Astrocyte of the spinal cord (primary cell): ENCODE results near the gene NCAM1.

ENCODE experiments used
- DNase-seq: peaks from one replicate; pipeline ENCODE4 v3.0.0; 2011; ENCODE audit warnings: low read depth, low spot score
- H3K4me3 ChIP-seq: 2 replicates; pipeline ENCODE4 v1.5.1; 2011; ENCODE audit warnings: low read depth, mild to moderate bottlenecking, low read length, moderate library complexity
- CTCF ChIP-seq: IDR thresholded peaks from 2 replicates; pipeline ENCODE4 v1.5.1; 2012; ENCODE audit warnings: low read depth, mild to moderate bottlenecking, low read length, inconsistent platforms
- in situ Hi-C: cut with HindIII; loops from 2 replicates; pipeline ENCODE4 v1.10.0; 2017; ENCODE audit warnings: low sequenced_read_pairs

NCAM1 gene

GRCh38 chr11:113085446-113085845, 124.2 kb downstream of the NCAM1 start:
- no peak for DNase-seq
- H3K4me3 ChIP-seq, result no peak overlapping the region
- TF ChIP-seq CTCF, result no peak
- in situ Hi-C loops, result no loop called here

GRCh38 chr11:113087706-113088105, 126.5 kb downstream of the NCAM1 start:
- TF ChIP-seq CTCF, result no peak
- H3K4me3 ChIP-seq, result no peak overlapping the region
- in situ Hi-C loops, result no loop called here
- no peak for DNase-seq

- no peak for DNase-seq
- no peak overlapping the region for H3K4me3 ChIP-seq
- in situ Hi-C loops, result no loop called here
- no peak for TF ChIP-seq CTCF
Measured at GRCh38 chr11:113090716-113091480, 129.7 kb downstream of the NCAM1 start.

- no peak for TF ChIP-seq CTCF
- no peak for DNase-seq
- in situ Hi-C loops, result no loop called here
- H3K4me3 ChIP-seq, result no peak overlapping the region
Measured at GRCh38 chr11:113091481-113091780, 130.2 kb downstream of the NCAM1 start.

GRCh38 chr11:113096648-113097047, 135.4 kb downstream of the NCAM1 start:
- no peak for TF ChIP-seq CTCF
- in situ Hi-C loops, result no loop called here
- no peak overlapping the region for H3K4me3 ChIP-seq
- no peak for DNase-seq

- no peak overlapping the region for H3K4me3 ChIP-seq
- TF ChIP-seq CTCF, result no peak
- in situ Hi-C loops, result no loop called here
- DNase-seq, result no peak
Measured at GRCh38 chr11:113103932-113104690, 142.9 kb downstream of the NCAM1 start.
